Fibroblast of mammary gland (primary cell): ENCODE measurements around the gene ABCD3.

Source experiments
- DNase-seq: peaks from one replicate; pipeline ENCODE4 v3.0.0-alpha.2; 2010; ENCODE audit warnings: low read depth
- H3K4me3 ChIP-seq: 2 replicates; pipeline ENCODE4 v1.5.1; 2011; ENCODE audit warnings: low read depth, mild to moderate bottlenecking, low read length, moderate library complexity; ENCODE audit not compliant: control insufficient read depth
- TF ChIP-seq, protein P1 (sequence below): conservative IDR thresholded peaks from 2 replicates; pipeline ENCODE4 v1.5.1; 2011; ENCODE audit warnings: low read depth, low read length, inconsistent platforms; ENCODE audit not compliant: control insufficient read depth, insufficient read depth

Gene ABCD3

DNA sequence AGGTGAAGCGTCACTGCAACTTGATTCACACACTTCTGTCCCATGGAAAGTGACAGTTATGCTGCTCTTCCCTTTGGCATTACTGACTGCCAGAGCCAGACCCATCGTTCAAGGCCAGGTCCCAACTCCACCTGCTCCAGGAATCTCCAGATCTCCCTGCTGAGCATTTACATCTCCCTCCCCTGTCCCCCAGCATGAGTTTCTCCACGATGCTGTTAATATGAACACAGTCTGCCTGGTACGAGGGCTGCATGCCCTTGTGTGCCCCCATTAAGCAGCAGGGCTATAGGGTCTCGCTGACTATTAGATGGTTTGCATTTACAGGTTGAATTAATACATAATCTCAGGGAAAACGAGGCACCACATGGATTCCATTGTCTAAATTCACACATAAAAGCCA is 119.1 kb downstream of the ABCD3 start:
- H3K4me3 ChIP-seq, result no peak overlapping the region
- no peak for DNase-seq
- TF ChIP-seq, protein P1, sequence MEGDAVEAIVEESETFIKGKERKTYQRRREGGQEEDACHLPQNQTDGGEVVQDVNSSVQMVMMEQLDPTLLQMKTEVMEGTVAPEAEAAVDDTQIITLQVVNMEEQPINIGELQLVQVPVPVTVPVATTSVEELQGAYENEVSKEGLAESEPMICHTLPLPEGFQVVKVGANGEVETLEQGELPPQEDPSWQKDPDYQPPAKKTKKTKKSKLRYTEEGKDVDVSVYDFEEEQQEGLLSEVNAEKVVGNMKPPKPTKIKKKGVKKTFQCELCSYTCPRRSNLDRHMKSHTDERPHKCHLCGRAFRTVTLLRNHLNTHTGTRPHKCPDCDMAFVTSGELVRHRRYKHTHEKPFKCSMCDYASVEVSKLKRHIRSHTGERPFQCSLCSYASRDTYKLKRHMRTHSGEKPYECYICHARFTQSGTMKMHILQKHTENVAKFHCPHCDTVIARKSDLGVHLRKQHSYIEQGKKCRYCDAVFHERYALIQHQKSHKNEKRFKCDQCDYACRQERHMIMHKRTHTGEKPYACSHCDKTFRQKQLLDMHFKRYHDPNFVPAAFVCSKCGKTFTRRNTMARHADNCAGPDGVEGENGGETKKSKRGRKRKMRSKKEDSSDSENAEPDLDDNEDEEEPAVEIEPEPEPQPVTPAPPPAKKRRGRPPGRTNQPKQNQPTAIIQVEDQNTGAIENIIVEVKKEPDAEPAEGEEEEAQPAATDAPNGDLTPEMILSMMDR, result no peak

DNA sequence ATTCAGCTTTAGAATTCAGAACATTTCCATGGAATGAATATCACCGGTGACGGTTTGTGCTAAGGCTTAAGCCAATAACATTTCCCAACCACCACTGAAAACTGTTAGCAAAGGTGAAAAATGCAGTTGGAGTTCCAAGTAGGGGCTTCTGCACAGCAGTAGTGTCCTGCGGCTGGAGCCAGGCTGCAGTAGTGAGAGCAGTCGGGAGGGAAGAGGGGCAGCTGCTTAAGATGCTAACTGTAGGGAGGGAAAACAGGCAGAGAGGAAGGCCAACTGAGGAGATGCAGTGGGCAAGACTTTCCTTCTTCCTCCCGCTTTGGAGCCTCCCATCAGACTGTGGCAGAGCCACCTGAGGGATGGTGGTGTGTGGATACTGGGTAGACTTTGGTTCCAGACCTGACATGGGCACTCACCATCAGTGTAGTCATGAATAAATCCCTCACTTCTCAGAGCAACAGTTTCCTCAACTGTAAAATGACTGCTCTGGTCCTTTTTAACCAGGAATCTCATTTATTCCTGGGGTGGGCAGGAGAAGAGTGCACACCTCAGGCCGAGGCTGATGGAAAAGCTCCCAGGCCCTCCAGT is 120.1 kb downstream of the ABCD3 start:
- TF ChIP-seq, protein P1, result peak; percentile 12
- no peak for DNase-seq
- peak overlapping the region; percentile 76 for H3K4me3 ChIP-seq

DNA sequence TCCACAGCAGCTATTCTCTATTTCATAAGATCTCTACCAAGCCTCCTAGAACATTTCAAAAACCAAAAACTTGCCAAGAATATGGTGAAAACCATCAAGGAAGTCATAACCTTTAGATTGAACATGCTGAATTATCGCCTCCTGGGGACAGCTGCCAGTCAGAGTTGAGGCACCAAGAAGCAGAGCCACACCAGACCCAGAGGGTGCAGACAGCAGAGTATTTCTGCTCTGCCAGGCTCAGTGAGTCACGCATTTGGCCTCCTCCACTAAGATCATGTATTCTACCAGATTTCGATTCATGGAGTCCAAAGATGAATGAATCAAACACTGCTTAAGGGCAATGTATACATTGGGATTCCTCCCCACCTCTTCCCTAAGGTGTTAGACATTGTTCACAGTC is 121.3 kb downstream of the ABCD3 start:
- TF ChIP-seq, protein P1, result no peak
- peak; percentile 62 for DNase-seq
- peak overlapping the region; percentile 76 for H3K4me3 ChIP-seq

DNA sequence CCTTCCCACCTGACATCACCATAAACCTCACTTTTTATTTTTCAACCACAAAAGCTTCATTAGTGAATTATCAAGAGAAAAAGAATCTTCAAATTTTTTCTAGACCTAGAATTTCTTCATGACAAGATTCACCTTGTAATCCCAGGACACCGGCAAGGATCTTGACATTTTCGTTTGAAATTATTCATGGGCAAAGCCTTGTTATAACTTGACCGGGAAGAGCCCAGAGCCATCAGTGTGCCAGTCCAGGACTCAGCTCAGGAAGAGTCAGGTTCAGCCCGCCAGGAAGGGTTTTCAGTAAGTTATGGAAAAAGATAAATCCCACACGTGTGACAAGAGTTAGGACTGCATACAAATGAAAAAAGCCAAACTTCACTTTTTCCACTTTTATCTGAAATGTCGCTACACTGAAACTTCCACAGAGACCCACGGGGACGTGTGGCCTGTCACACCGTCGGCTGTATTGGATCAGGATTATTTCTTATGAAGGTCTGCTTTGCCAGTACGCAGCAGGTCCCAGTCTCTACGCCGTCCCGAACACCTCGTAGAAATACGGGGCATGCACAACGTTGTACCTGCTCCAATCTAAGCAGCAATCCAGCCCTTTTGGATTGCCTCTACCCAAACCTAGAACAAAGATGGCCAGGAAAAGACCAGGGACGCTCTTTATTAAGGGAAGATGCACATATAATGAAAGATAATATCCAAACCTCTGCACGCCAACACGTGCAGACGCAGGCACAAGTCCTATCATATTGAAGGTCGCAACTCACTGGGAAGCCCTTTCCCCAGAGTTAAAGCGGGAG is 122.5 kb downstream of the ABCD3 start:
- DNase-seq, result no peak
- TF ChIP-seq, protein P1, result no peak
- peak overlapping the region; percentile 76 for H3K4me3 ChIP-seq

DNA sequence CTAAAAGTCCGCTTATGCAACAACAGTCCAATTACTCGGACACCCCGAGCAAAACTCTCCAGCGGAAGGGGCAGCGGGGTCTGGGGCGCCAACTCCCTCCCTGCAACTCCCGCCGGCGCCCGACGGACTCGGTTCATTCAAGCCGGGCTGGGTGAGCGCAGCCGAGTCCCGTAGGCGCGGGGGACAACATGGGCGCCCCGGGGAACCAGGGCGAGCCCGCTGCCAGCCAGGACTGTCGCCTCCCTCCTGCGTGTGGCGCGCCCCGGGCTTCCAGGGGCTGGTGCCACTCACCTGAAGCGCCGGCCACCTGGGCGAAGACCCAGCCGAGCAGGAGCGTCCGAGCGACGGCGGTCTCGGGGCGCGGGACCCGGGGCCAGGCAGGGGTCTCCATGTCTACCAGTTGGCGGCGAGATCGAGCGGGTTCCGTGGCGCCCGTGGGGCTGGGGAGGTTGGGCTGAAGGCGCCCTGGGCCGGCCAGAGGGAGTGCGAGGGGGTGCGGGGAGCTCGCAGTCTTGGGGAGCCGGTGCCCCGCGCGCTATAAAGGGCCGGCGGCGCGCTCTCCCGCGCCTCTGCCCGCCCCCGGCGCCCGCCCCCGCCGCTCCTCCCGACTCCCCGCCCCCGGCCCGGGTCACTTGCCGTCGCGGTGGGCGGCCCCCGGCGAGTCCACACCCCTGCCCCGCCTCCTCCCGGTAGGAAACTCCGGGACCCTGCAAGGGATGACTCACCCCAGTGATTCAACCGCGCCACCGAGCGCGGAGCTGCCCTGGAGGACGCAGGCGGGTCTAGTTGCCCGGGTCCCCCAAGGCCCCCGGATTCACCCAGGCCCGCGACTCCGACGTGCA is 123.3 kb downstream of the ABCD3 start, which contains the start of gene F3:
Gene F3 (minus strand): TSS at position 514 of the 842 bp plus-strand sequence. CDS start 123 bp downstream, at position 391.
- TF ChIP-seq, protein P1, result no peak
- peak within 1 kb of the TSS; percentile 78 for H3K4me3 ChIP-seq
- peak; percentile 91 for DNase-seq

DNA sequence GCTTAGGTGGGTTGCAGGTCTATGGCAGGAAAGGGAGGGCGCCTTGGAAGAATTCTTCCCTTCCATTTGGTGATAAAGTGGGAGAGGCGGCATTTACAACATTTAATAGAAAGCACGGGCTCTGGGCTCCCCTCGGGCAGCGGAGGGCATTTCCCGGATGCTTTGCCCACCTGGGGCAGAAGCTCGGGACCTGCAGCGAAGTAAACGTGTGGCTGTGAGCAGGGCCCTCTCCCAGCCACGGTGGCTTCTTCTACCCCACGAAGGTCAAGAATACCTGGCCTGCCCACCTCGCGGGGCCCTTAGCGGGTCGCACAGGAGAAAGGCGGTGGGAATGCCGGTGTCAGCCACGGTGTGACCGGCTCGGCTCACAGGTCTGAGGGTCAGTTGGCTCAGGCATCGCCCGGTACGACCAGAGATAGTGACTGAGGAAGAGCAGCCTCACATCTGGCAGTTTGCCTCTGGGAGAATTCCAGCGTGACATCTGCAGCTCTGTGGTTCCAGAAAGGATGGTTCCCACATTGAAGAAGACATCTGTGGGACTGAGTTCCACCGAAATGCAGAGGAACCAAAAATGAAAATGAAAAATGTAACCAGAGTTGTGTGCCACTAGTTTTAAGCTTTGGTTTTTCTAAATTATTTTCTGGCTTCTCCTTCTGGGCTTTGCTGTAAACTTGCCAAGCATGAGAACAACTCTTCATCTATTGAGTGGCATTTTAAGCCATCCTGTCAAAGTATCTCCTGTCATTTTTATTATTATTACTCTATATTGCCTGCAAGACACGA is 124.1 kb downstream of the ABCD3 start:
- TF ChIP-seq, protein P1, result no peak
- H3K4me3 ChIP-seq, result peak overlapping the region; percentile 78
- DNase-seq, result peak; percentile 92
